ENCODE results near the gene BIRC2.

Gene BIRC2

GRCh38 chr11:102402548-102402947 is 55.5 kb downstream of the BIRC2 start:
- DNase-seq = no peak

- no peak for DNase-seq
These were observed 58.5 kb downstream of the BIRC2 start for GRCh38 chr11:102405501-102405900.

- no peak for DNase-seq
These were observed 59.1 kb downstream of the BIRC2 start for GRCh38 chr11:102406099-102406498.

- no peak for DNase-seq
These were observed 60.9 kb downstream of the BIRC2 start for GRCh38 chr11:102407901-102408300.

GRCh38 chr11:102408339-102408738 is 61.3 kb downstream of the BIRC2 start:
- no peak for DNase-seq

GRCh38 chr11:102410382-102410784 is 63.4 kb downstream of the BIRC2 start:
- DNase-seq = no peak

GRCh38 chr11:102411142-102411541 is 64.1 kb downstream of the BIRC2 start:
- no peak for DNase-seq

- DNase-seq = no peak
These were observed 66.5 kb downstream of the BIRC2 start for GRCh38 chr11:102413497-102413896.

GRCh38 chr11:102414559-102414958 is 67.5 kb downstream of the BIRC2 start:
- DNase-seq = no peak

GRCh38 chr11:102415304-102415916 is 68.4 kb downstream of the BIRC2 start:
- no peak for DNase-seq

- no peak for DNase-seq
These were observed 70.0 kb downstream of the BIRC2 start for GRCh38 chr11:102416976-102417375.

- no peak for DNase-seq
These were observed 72.2 kb downstream of the BIRC2 start for GRCh38 chr11:102419181-102419580.

GRCh38 chr11:102420547-102420946 is 73.5 kb downstream of the BIRC2 start:
- no peak for DNase-seq

GRCh38 chr11:102421261-102421660 is 74.2 kb downstream of the BIRC2 start:
- DNase-seq = peak; percentile 20

GRCh38 chr11:102422817-102423712 is 76.1 kb downstream of the BIRC2 start:
- DNase-seq = no peak

- DNase-seq = peak; percentile 26
These were observed 76.9 kb downstream of the BIRC2 start for GRCh38 chr11:102423936-102424335.

- DNase-seq = no peak
These were observed 79.0 kb downstream of the BIRC2 start for GRCh38 chr11:102426000-102426399.

- no peak for DNase-seq
These were observed 79.6 kb downstream of the BIRC2 start for GRCh38 chr11:102426570-102426969.

GRCh38 chr11:102427068-102427467 is 80.1 kb downstream of the BIRC2 start:
- DNase-seq = no peak
